Measurements from ENCODE around the gene MPHOSPH9.

The MPHOSPH9 gene

GRCh38 chr12:123149088-123149487 is 83.9 kb downstream of the MPHOSPH9 start:
- DNase-seq (ENCODE audit: low spot score) = no peak

GRCh38 chr12:123148655-123149054 is 84.3 kb downstream of the MPHOSPH9 start:
- no peak for DNase-seq (ENCODE audit: low spot score)

GRCh38 chr12:123148223-123148622 is 84.7 kb downstream of the MPHOSPH9 start:
- DNase-seq (ENCODE audit: low spot score) = no peak

GRCh38 chr12:123145211-123145610 is 87.7 kb downstream of the MPHOSPH9 start:
- no peak for DNase-seq (ENCODE audit: low spot score)

- no peak for DNase-seq (ENCODE audit: low spot score)
Observed at GRCh38 chr12:123143736-123144461, 89.0 kb downstream of the MPHOSPH9 start.

GRCh38 chr12:123142921-123143735 is 89.8 kb downstream of the MPHOSPH9 start:
- no peak for DNase-seq (ENCODE audit: low spot score)

GRCh38 chr12:123142518-123142840 is 90.5 kb downstream of the MPHOSPH9 start:
- no peak for DNase-seq (ENCODE audit: low spot score)

- no peak for DNase-seq (ENCODE audit: low spot score)
Observed at GRCh38 chr12:123141615-123142517, 91.1 kb downstream of the MPHOSPH9 start.

GRCh38 chr12:123140676-123141614 is 92.0 kb downstream of the MPHOSPH9 start:
- DNase-seq (ENCODE audit: low spot score) = no peak

- DNase-seq (ENCODE audit: low spot score) = no peak
Observed at GRCh38 chr12:123139926-123140675, 92.8 kb downstream of the MPHOSPH9 start.

- DNase-seq (ENCODE audit: low spot score) = no peak
Observed at GRCh38 chr12:123135688-123136087, 97.3 kb downstream of the MPHOSPH9 start.

- no peak for DNase-seq (ENCODE audit: low spot score)
Observed at GRCh38 chr12:123134826-123135225, 98.1 kb downstream of the MPHOSPH9 start.

GRCh38 chr12:123134271-123134671 is 98.7 kb downstream of the MPHOSPH9 start:
- no peak for DNase-seq (ENCODE audit: low spot score)

- no peak for DNase-seq (ENCODE audit: low spot score)
Observed at GRCh38 chr12:123133701-123134100, 99.2 kb downstream of the MPHOSPH9 start.

GRCh38 chr12:123132951-123133619 is 99.9 kb downstream of the MPHOSPH9 start:
- no peak for DNase-seq (ENCODE audit: low spot score)

GRCh38 chr12:123131879-123132402 is 101.0 kb downstream of the MPHOSPH9 start:
- peak; percentile 26 for DNase-seq (ENCODE audit: low spot score)

GRCh38 chr12:123131291-123131832 is 101.6 kb downstream of the MPHOSPH9 start:
- no peak for DNase-seq (ENCODE audit: low spot score)

- DNase-seq (ENCODE audit: low spot score) = no peak
Observed at GRCh38 chr12:123129621-123130020, 103.3 kb downstream of the MPHOSPH9 start.

- no peak for DNase-seq (ENCODE audit: low spot score)
Observed at GRCh38 chr12:123127182-123127495, 105.8 kb downstream of the MPHOSPH9 start.

Data from CD4-positive, alpha-beta T cell treated with Interleukin-2 at 100 ng/mL for 4 hours (primary cell).